ENCODE data around the gene RIPOR3. TPM values are rescaled to one million over a fixed set of nuclear protein-coding genes. Genes with fewer than 3 reads are reported as not detected.
"Not testable (repeated sequence)": the region's sequence is repeated elsewhere in the genome, so short reads cannot be mapped to it uniquely, and the experiment has no call there.

RIPOR3 gene
- total RNA-seq, 1 donor from 2014 or later = 0.53 TPM

DNA sequence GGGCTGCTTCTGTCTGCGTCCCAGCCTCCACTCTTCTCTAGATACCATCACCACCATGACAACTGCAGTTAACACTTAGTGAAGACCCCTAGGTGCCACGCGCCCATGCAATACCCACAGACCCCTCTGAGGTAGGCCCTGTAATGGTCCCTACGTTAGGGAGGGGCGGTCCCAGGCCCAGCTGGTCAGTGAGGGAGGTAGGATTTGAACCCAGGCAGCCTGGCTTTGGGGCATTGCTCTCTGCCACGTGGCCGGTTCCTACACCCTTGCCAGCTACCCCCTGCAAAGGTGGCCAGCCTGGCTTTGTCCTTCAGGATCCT, 18.2 kb downstream of the RIPOR3 start:
- FAIRE-seq (no peak), DNase-seq (ENCODE audit: low read depth) (no peak)
- no peak overlapping the region for H3K4me3 ChIP-seq (ENCODE audit: low read depth, low read length)
- TF ChIP-seq, protein P1, sequence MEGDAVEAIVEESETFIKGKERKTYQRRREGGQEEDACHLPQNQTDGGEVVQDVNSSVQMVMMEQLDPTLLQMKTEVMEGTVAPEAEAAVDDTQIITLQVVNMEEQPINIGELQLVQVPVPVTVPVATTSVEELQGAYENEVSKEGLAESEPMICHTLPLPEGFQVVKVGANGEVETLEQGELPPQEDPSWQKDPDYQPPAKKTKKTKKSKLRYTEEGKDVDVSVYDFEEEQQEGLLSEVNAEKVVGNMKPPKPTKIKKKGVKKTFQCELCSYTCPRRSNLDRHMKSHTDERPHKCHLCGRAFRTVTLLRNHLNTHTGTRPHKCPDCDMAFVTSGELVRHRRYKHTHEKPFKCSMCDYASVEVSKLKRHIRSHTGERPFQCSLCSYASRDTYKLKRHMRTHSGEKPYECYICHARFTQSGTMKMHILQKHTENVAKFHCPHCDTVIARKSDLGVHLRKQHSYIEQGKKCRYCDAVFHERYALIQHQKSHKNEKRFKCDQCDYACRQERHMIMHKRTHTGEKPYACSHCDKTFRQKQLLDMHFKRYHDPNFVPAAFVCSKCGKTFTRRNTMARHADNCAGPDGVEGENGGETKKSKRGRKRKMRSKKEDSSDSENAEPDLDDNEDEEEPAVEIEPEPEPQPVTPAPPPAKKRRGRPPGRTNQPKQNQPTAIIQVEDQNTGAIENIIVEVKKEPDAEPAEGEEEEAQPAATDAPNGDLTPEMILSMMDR (IDR thresholded peaks at IDR 0.05; ENCODE audit: insufficient read depth, low read length, severe bottlenecking) = no peak
- H3K36me3 ChIP-seq (ENCODE audit: control insufficient read depth, insufficient read depth, low read length) = no peaks in the 10 kb centered on the region
- H3K27me3 ChIP-seq (ENCODE audit: control insufficient read depth, insufficient read depth, low read length) = no peaks in the 10 kb centered on the region

DNA sequence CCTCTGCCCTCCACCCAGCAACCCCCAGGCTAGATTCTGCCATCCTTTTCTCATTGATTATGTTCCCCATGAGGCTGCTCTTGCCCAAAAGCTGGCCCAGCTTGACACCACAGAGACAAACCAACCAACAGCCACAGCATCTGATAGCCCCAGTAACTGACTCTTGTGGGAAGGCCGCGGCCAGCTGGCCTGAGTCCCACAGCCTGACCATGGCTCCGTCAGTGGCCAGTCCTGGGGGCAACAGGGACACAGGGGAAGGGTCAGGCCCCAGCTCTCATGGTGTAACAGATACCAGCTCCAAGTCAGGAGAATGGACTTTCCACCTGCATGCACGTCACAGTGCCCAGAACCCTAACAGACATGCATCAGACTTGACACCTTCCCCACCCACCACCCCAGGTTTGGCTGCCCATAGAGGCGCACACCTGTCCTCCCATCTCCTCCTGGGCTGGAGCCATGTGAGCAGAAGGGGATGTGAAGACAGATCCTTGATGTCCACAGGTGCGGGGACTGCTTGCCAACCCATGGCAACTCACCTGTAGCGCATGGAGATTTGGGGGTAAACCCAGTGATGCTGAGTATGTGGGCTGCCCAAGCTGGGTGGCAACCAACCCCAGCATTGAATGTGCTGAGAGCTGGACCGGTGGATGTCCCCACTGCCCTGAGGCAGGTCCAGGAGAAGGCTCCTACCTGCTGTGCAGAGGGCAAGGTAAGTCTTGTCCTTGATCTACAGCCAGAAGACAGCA, 18.8 kb downstream of the RIPOR3 start:
- Histone ChIP-seq H3K27me3 (ENCODE audit: control insufficient read depth, insufficient read depth, low read length) (no peaks in the 10 kb centered on the region), H3K36me3 (ENCODE audit: control insufficient read depth, insufficient read depth, low read length) (no peaks in the 10 kb centered on the region), H3K4me3 (ENCODE audit: low read depth, low read length) (no peak overlapping the region)
- DNase-seq (ENCODE audit: low read depth) = no peak
- no peak for FAIRE-seq
- TF ChIP-seq, protein P1 (IDR thresholded peaks at IDR 0.05; ENCODE audit: insufficient read depth, low read length, severe bottlenecking) = no peak

DNA sequence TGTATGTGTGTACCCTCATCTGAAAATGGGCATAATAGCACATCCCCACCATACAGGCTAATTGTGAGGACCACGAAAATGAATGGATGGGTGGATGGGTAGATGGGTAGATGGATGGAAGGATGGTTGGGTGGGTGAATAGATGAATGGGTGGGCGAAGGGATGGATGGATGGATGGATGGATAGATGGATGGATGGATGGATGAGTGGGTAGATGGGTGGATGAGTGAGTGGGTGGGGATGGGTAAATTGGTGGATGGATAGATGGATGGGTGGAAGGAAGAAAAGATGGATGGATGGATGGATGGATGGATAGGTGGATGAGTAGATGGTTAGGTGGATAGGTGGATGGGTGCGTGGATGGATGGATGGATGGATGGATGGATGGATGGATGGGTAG, 19.7 kb downstream of the RIPOR3 start:
- Histone ChIP-seq H3K27me3 (ENCODE audit: control insufficient read depth, insufficient read depth, low read length) (no peaks in the 10 kb centered on the region), H3K36me3 (ENCODE audit: control insufficient read depth, insufficient read depth, low read length) (no peaks in the 10 kb centered on the region), H3K4me3 (ENCODE audit: low read depth, low read length) (no peak overlapping the region)
- no peak for FAIRE-seq
- DNase-seq (ENCODE audit: low read depth) = no peak
- TF ChIP-seq, protein P1 (IDR thresholded peaks at IDR 0.05; ENCODE audit: insufficient read depth, low read length, severe bottlenecking) = no peak

DNA sequence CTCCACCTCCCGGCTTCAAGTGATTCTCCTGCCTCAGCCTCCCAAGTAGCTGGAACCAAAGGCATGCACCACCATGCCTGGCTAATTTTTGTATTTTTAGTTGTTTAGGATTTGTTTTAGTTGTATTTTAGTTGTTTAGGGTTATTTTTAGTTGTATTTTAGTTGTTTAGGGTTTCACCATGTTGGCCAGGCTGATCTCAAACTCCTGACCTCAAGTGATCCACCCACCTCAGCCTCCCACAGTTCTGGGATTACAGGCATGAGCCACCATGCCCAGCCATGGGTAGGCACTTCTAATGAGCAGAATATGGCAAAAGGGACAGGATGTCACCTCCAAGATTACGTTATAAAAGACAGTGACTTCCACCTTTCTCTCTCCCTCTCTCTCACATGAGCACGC, 20.3 kb downstream of the RIPOR3 start:
- DNase-seq (ENCODE audit: low read depth); H3K4me3 ChIP-seq (ENCODE audit: low read depth, low read length); H3K27me3 ChIP-seq (ENCODE audit: control insufficient read depth, insufficient read depth, low read length); H3K36me3 ChIP-seq (ENCODE audit: control insufficient read depth, insufficient read depth, low read length); FAIRE-seq: not testable (repeated sequence)

DNA sequence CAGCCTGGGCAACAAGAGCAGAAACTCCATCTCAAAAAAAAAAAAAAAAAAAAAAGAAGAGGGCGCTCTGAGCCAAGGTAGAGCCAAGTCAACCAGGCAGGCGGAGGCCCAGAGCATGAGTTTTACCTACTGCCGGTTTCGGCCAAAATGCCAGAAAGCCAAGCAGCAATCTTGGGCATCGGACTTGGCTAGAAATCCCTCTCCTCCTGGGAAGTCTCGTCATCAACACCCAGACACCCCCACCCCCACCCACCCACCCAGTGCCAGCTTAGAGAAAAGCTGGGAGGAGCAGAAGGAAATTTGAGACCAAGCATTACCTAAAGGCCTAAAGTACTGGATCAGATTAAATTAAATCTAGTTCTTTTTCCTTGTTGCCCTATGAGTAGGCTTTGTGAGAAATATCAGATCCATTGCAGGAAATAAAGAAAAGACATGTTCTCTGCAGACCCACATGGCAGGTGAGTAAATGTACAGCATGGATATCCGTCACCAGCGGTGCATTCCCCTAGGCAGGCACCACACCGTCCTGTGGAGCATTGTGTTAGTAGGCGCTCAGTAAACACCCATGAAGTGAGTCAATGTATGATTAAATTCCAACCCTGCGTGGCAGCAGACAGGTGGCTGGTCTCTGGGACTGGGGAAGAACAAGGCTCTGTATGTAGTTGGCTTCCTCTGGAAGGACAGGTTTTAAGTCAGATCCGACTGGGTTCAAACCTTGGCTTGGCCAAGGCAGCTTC, 21.0 kb downstream of the RIPOR3 start:
- peak; percentile 97 for DNase-seq (ENCODE audit: low read depth)
- no peaks in the 10 kb centered on the region for H3K36me3 ChIP-seq (ENCODE audit: control insufficient read depth, insufficient read depth, low read length)
- TF ChIP-seq, protein P1 (IDR thresholded peaks at IDR 0.05; ENCODE audit: insufficient read depth, low read length, severe bottlenecking) = peak; percentile 21
- FAIRE-seq = no peak
- no peaks in the 10 kb centered on the region for H3K27me3 ChIP-seq (ENCODE audit: control insufficient read depth, insufficient read depth, low read length)
- H3K4me3 ChIP-seq (ENCODE audit: low read depth, low read length) = no peak overlapping the region

DNA sequence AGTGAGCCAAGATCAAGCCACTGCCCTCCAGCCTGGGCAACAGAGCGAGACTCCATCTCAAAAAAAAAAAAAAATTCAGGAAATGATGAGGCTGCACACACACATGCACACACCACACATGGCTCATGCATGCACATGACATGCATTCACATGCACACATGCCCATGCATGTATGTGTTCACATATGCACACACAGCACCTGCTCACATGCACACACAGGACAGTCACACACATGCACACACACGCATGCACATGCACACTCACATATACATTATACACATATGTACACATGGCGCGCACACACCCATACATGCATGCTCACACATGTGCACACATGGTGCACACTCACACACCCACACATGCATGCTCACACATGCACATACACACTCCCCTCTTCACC, 22.5 kb downstream of the RIPOR3 start:
- H3K36me3 ChIP-seq (ENCODE audit: control insufficient read depth, insufficient read depth, low read length) = no peaks in the 10 kb centered on the region
- no peak overlapping the region for H3K4me3 ChIP-seq (ENCODE audit: low read depth, low read length)
- FAIRE-seq = no peak
- TF ChIP-seq, protein P1 (IDR thresholded peaks at IDR 0.05; ENCODE audit: insufficient read depth, low read length, severe bottlenecking) = no peak
- no peak for DNase-seq (ENCODE audit: low read depth)
- no peaks in the 10 kb centered on the region for H3K27me3 ChIP-seq (ENCODE audit: control insufficient read depth, insufficient read depth, low read length)
